IPS-15b (cell line): Measurements from ENCODE around the gene SEMA3C.

Source experiments
- H3K27me3 ChIP-seq: one replicate; pipeline ENCODE4 v1.6.1; 2013; ENCODE audit warnings: low read length; ENCODE audit not compliant: control insufficient read depth, insufficient read depth
- H3K36me3 ChIP-seq: one replicate; pipeline ENCODE4 v1.6.1; 2013; ENCODE audit warnings: low read length; ENCODE audit not compliant: control insufficient read depth, insufficient read depth
- H3K4me1 ChIP-seq: one replicate; pipeline ENCODE4 v1.6.1; 2013; ENCODE audit warnings: mild to moderate bottlenecking, low read length; ENCODE audit not compliant: control insufficient read depth, insufficient read depth
- H3K4me3 ChIP-seq: one replicate; pipeline ENCODE4 v1.5.1; 2013; ENCODE audit warnings: low read depth, low read length
- H3K9ac ChIP-seq: one replicate; pipeline ENCODE4 v1.6.1; 2013; ENCODE audit warnings: low read depth, mild to moderate bottlenecking, low read length
- H3K9me3 ChIP-seq: one replicate; pipeline ENCODE4 v1.6.1; 2013; ENCODE audit warnings: mild to moderate bottlenecking, low read length; ENCODE audit not compliant: control insufficient read depth, insufficient read depth

The SEMA3C gene

DNA sequence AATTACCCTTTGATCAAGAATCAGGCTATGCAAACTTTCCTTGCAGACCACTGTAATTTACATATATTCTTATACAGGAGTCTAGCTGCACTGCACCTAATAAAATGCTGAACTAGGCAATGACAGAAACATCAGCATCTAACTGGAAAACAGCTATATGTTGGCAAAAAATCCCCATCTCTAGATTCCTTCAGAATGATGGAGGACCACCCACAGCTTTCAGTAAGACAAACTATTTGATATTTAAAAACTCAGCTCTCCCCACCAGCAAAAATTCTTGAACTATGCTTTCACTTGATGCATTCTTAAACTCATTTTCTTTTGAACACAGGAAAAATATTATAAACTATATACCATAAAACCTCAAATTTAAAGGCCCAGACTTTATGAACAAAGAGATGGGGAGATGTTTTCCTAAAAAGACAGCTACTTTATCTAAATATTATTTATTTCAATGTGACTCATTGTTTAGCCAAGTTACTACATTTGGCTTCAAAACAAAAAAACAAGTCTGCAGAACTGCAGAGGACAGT, 77.4 kb downstream of the SEMA3C start:
- Histone ChIP-seq H3K27me3 (no peaks in the 10 kb centered on the region), H3K4me3 (no peak overlapping the region), H3K4me1 (no peaks in the 10 kb centered on the region), H3K9ac (no peak overlapping the region), H3K36me3 (no peaks in the 10 kb centered on the region), H3K9me3 (no peaks in the 10 kb centered on the region)

- Histone ChIP-seq H3K27me3 (no peaks in the 10 kb centered on the region), H3K9ac (no peak overlapping the region), H3K4me3 (no peak overlapping the region), H3K9me3 (no peaks in the 10 kb centered on the region), H3K36me3 (no peaks in the 10 kb centered on the region), H3K4me1 (no peaks in the 10 kb centered on the region)
Observed at GRCh38 chr7:80840681-80841080, 78.2 kb downstream of the SEMA3C start.

GRCh38 chr7:80839855-80840254, 79.0 kb downstream of the SEMA3C start:
- H3K9ac ChIP-seq: no peak overlapping the region
- H3K27me3 ChIP-seq: no peaks in the 10 kb centered on the region
- no peaks in the 10 kb centered on the region for H3K9me3 ChIP-seq
- no peaks in the 10 kb centered on the region for H3K36me3 ChIP-seq
- H3K4me1 ChIP-seq: no peaks in the 10 kb centered on the region
- H3K4me3 ChIP-seq: no peak overlapping the region

GRCh38 chr7:80838643-80839042, 80.2 kb downstream of the SEMA3C start:
- H3K4me1 ChIP-seq: no peaks in the 10 kb centered on the region
- no peak overlapping the region for H3K4me3 ChIP-seq
- no peaks in the 10 kb centered on the region for H3K27me3 ChIP-seq
- H3K9ac ChIP-seq: no peak overlapping the region
- H3K9me3 ChIP-seq: no peaks in the 10 kb centered on the region
- no peaks in the 10 kb centered on the region for H3K36me3 ChIP-seq

GRCh38 chr7:80837345-80837744, 81.5 kb downstream of the SEMA3C start:
- no peaks in the 10 kb centered on the region for H3K4me1 ChIP-seq
- H3K4me3 ChIP-seq: no peak overlapping the region
- H3K36me3 ChIP-seq: no peaks in the 10 kb centered on the region
- no peak overlapping the region for H3K9ac ChIP-seq
- no peaks in the 10 kb centered on the region for H3K27me3 ChIP-seq
- H3K9me3 ChIP-seq: no peaks in the 10 kb centered on the region

GRCh38 chr7:80835251-80835650, 83.6 kb downstream of the SEMA3C start:
- H3K4me1 ChIP-seq: no peaks in the 10 kb centered on the region
- H3K9me3 ChIP-seq: no peaks in the 10 kb centered on the region
- H3K27me3 ChIP-seq: no peaks in the 10 kb centered on the region
- no peak overlapping the region for H3K4me3 ChIP-seq
- H3K36me3 ChIP-seq: no peaks in the 10 kb centered on the region
- H3K9ac ChIP-seq: no peak overlapping the region

- Histone ChIP-seq H3K9me3 (no peaks in the 10 kb centered on the region), H3K4me3 (no peak overlapping the region), H3K27me3 (no peaks in the 10 kb centered on the region), H3K9ac (no peak overlapping the region), H3K36me3 (no peaks in the 10 kb centered on the region), H3K4me1 (no peaks in the 10 kb centered on the region)
Observed at GRCh38 chr7:80833289-80834268, 85.3 kb downstream of the SEMA3C start.

DNA sequence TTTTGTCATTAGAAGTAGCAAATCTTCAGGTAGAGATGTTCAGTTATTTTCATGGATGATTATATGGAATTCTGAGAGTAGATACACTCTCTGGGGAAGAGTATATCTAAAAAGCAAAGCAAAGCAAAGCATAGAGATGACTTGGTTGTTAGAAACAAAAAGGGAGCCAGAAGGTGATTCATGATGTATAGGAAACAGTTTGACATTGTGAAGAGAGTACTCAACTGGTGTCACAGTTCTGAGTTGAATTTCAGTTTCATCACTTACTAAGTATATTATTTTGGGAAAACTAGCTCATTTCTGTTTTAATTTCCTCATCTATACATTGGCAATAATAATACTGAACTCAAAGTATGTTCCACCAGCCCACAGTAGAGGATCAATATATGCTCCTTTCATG, 86.8 kb downstream of the SEMA3C start:
- Histone ChIP-seq H3K4me1 (no peaks in the 10 kb centered on the region), H3K9ac (no peak overlapping the region), H3K27me3 (no peaks in the 10 kb centered on the region), H3K36me3 (no peaks in the 10 kb centered on the region), H3K4me3 (no peak overlapping the region), H3K9me3 (no peaks in the 10 kb centered on the region)

DNA sequence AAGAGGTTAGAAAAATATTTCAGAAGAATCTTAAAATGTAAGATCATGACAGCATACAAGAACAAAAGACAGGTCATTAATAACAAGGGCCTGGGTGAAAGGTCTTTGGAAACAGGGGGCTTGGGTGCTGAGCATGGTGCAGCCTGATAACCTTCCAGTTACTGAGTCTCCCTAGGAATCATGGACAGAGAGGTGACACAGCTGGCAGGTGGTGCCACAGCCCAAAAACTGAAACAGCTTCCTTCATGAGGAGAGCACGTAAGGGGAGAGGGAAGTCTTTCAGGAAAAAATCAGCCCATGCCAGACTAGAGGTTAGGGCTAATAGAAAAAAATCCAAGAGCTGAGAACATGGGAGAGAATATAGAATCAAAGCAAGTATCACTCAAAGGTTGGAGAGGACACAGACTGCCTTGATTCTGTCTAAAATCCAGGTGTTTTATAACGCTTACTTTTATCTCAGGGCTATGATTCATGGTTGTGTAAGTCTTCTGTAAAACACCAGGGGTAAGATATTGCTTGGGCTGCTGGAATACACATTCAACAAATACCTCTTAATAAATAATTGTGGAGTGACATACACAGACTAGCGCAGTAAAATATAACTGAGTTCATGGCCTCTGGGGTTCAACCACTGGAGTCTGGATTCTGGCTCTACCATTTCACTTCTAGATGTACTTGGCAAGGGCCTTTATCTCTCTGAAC, 88.1 kb downstream of the SEMA3C start:
- Histone ChIP-seq H3K36me3 (no peaks in the 10 kb centered on the region), H3K27me3 (no peaks in the 10 kb centered on the region), H3K9ac (no peak overlapping the region), H3K4me3 (no peak overlapping the region), H3K4me1 (no peaks in the 10 kb centered on the region), H3K9me3 (no peaks in the 10 kb centered on the region)

DNA sequence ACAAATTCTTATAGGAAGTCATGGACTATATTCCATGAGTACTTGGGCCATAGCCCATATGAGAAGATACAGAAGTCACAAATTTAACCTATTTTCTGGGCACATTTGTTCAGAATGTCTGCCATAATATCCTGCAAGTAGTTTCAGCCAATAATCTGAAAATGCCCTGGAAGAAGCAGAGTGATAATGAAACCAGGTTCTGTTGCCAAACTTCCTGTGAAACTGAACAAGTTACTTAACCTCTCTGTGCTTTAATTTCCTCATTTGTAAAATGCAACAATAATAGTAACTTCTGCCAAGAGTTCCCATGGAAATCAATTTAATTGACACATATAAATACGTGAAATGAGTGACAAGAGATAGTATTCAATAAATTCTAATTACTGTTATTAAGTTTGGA, 88.8 kb downstream of the SEMA3C start:
- Histone ChIP-seq H3K9me3 (no peaks in the 10 kb centered on the region), H3K9ac (no peak overlapping the region), H3K4me1 (no peaks in the 10 kb centered on the region), H3K27me3 (no peaks in the 10 kb centered on the region), H3K4me3 (no peak overlapping the region), H3K36me3 (no peaks in the 10 kb centered on the region)

- H3K4me1 ChIP-seq: no peaks in the 10 kb centered on the region
Observed at GRCh38 chr7:80829527-80829926, 89.3 kb downstream of the SEMA3C start.

DNA sequence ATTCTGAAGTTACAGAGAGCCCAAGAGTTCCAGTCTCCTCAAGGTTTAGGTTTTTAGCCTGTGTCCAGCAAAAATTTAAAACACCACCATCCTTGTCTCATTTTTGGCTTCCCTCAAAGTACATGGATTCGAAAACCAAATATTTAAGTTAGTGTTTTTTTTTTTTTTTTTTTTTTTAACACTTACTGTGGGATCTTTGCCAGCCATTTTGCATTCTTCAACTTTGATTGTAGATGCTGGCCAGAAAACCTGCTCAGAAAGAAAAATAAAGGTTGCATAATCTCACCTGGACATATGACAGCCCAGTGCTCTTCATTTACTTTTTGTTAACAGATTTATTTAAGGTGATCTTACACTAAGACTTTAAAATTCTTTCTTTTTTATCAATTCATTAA, 91.6 kb downstream of the SEMA3C start:
- no peak overlapping the region for H3K9ac ChIP-seq
- H3K27me3 ChIP-seq: no peaks in the 10 kb centered on the region
- H3K36me3 ChIP-seq: no peaks in the 10 kb centered on the region
- H3K9me3 ChIP-seq: no peaks in the 10 kb centered on the region
- no peak overlapping the region for H3K4me3 ChIP-seq
- no peaks in the 10 kb centered on the region for H3K4me1 ChIP-seq

More at GRCh38 chr7:80829527-80829926, 89.3 kb downstream of the SEMA3C start:
- no peak overlapping the region for H3K9ac ChIP-seq
- H3K4me3 ChIP-seq: no peak overlapping the region
- no peaks in the 10 kb centered on the region for H3K27me3 ChIP-seq
- no peaks in the 10 kb centered on the region for H3K36me3 ChIP-seq
- H3K9me3 ChIP-seq: no peaks in the 10 kb centered on the region
